ENCODE data around the gene NELL2.
"Not testable (repeated sequence)": the region's sequence is repeated elsewhere in the genome, so short reads cannot be mapped to it uniquely, and the experiment has no call there.

Gene NELL2

DNA sequence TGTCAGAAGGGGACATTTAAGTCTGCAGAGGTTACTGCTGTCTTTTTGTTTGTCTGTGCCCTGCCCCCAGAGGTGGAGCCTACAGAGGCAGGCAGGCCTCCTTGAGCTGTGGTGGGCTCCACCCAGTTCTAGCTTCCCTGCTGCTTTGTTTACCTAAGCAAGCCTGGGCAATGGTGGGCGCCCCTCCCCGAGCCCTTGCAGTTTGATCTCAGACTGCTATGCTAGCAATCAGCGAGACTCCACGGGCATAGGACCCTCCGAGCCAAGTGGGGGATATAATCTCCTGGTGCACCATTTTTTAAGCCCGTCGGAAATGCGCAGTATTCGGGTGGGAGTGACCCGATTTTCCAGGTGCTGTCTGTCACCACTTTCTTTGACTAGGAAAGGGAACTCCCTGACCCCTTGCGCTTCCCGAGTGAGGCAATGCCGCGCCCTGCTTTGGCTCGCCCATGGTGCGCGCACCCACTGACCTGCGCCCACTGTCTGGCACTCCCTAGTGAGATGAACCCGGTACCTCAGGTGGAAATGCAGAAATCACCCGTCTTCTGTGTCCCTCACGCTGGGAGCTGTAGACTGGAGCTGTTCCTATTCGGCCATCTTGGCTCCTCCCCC is 189.2 kb downstream of the NELL2 start:
- not testable (repeated sequence) for DNase-seq (ENCODE audit: low spot score)

DNA sequence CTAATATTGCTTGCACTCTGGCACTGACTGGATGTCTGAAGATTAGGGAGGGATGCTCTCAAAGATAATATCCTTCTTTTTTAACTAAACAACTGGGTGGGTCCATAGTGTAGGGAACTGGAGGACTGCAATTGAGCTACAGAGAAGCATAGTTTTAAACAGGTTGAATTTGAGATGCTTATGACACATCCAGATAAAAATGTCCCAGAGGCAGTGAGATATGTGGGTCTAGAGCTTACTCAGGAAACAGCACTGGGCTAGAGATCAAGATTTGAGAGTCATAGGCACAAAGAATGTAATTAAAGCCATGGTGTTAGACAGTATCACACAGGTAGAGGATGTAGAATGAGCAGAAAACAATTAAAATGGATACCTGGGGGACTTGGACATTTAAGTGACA is 198.4 kb downstream of the NELL2 start:
- DNase-seq (ENCODE audit: low spot score) = no peak

DNA sequence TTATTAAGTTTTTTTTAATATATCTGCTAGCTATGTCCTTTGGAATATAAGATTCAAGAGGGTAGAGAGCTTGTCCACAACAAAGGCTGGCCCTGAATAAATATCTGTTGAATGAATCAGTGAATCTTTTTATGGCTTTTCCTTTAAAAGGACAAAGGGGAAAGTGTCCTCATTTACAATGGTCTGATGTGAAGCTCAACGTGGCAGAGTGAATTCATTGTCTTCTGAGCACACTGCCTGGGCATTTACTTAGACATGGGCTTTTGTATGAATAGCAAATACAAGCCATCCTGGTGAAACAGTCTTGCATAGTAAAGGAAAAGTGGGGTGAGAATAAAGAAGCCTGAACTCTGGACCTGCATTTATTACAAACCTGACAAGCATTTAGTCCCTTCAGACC is 201.2 kb downstream of the NELL2 start:
- no peak for DNase-seq (ENCODE audit: low spot score)

DNA sequence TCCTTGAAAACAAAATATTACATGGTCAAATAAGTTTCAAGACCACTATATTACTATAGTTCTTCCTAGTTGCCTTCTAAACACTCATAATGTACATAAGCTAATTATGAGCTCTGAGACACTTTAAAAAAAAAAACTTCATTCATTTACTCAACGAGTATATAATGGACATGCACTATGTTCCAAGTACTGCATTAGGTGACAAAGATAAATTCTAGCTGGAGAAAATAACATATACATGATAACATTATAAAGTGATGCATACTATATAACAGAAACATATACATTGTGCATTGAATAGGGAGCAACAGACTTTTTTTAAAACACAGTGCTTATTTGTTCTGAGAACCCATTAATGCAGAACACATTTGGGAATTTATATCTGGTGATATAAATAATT is 202.3 kb downstream of the NELL2 start:
- DNase-seq (ENCODE audit: low spot score) = no peak

DNA sequence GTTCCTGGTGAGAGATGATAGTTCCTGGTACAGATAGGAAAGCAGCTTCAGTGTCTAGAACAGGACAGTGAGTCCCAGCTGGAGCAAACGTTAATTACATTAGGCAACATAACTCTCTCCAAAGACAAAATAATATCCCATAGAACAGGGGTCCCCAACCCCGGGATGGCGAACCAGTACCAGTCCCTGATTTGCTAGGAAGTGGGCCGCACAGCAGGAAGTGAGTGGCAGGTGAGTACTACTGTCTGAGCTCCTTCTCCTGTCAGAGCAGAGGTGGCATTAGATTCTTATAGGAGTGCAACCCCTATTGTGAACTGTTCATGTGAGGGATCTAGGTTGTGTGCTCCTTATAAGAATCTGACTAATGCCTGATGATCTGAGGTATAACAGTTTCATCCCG is 204.1 kb downstream of the NELL2 start:
- no peak for DNase-seq (ENCODE audit: low spot score)

DNA sequence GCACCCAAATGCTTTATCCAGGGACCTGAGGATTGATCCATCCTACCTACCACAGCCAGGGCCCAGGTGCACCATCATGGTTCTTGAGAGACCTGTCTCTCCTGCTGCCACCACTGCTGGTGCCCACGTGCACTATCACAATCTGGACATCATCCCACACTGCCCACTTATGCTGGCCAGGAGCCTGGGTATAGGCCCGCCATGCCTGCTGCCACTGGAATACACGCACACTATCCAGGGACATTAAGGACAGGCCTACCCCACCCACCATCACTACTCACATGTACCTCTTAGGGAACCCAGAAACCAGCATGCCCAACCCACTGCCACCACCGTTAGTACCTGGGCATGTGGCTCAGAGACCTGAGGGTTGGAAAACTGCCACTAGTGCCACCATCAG is 207.7 kb downstream of the NELL2 start:
- no peak for DNase-seq (ENCODE audit: low spot score)

DNA sequence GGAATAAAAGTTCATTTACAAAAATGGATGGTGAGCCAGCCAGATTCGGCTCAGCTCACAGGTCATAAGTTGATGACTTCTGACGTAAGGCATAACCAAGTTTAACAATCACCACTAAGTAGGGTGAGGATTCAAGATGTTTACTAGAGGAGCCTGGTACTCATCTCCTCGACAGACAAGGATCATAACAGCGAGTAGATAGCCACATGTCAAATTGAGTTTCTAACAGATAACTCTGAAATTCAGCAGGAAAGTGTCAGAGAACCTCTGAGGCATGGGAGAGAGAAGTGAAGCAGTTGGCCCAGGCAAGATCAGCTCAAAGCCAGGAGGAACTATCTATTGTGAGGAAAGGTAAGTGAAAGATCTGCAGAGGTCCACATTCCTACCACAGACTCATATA is 208.7 kb downstream of the NELL2 start:
- no peak for DNase-seq (ENCODE audit: low spot score)

DNA sequence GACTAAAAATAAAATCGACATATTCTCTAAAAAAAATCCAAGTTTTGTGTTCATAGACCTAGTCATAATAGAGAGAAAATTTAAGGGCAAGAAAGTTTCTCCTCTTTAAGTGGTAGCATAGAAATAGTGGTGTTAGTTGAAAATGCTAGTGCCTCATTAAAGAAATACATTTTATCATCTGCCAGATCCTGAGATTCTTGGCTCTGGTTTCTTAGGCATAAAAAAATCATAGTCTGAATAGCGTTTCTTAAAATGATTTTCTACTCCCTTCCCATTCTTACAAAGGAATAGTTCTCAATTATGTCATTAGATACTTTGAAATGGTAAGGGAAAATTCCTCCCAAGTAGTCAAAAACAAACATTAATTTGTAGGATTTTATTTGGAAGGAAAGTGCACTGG is 212.8 kb downstream of the NELL2 start:
- no peak for DNase-seq (ENCODE audit: low spot score)

DNA sequence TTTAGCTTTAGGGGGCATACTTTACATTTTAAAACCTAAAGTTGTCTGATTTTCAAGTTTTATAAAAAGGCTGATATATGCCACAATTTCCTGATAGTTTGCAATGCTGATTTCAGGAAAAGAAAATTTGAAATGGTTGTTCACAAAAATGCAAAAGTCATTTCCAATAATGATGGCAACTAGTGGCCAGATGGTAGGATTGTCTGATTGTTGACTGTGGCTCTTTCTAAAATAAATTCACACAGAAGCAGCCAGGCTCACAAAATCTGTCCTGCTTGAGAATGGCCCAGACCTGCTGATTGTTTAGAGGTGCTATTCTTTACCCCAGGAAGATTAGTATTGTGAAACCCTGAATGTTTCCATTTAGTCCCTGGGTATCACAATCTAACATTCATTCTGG is 220.3 kb downstream of the NELL2 start:
- DNase-seq (ENCODE audit: low spot score) = no peak

DNA sequence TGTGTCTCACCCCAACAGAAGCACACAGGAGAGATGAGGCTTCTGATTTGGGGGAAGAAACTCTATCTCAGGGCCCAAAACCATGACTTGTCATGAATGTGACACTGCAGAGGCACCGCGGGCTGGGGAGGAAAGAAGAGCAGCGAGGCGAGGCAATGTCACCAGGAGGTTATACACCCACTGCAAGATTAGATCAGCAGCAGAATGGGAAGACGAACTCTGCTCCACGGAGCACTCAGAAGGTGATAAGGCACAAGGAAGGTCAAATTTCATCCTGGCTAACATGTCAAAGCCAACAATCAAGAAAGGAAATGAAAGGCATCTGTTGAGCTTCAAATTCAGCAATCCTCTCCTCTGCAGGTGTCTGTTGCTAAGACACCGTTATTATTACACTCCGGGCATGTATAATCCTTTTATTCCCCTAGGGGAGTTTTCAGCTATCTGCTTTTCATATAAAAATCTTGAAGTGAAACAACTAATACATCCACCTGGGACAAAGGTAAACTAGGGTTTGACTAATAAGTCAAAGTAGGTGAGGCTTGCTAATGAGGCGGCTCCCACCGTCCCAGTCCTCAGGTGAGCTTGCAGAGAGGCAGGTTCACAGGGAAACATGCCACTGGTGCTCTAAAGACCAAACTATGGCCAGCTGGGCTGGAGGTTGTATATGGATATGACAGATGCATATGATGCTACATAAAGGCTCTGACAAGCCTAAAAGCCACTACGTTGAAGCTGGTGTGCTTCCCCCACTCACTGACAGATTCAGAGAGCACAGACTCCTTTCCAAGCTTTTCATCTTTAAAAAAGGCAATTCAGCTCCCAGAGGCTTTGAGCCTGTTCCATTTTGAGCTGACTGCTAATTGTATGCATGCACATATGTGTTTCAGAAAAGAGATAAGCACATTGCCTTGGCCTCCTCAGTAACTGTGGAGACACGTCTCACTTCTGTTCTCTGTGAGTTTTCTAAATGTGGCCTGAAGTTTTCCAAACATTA is 221.2 kb downstream of the NELL2 start:
- DNase-seq (ENCODE audit: low spot score) = no peak

DNA sequence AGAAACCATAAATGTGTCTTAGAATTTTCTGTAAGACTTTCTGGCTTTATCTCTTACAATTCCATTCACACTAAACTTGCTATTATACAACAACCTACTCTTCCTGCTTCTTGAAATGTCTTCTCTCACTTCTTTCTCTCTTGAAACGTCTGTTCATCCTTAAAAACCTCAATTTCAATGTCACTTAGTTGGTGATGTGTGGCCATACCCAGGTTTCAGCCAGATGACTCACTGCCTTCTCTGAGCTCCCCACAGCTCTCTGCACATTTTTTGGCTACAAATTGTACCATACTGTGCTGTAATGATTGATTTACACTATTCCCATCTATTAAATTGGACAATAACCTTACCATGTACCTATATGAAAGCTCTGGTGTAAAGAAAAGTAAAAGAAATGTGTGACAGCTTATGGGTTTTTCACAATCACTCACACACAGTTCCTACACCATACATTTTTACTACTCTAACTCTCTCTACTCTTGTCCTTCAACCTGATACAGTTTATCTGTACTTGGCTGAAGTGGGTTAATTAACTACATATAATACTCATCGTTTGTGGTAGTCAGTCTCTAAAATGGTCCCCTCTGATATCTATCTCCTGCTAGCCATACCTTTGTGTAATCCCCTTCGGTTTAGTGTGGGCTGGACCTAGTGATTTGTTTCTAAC is 222.1 kb downstream of the NELL2 start:
- no peak for DNase-seq (ENCODE audit: low spot score)

DNA sequence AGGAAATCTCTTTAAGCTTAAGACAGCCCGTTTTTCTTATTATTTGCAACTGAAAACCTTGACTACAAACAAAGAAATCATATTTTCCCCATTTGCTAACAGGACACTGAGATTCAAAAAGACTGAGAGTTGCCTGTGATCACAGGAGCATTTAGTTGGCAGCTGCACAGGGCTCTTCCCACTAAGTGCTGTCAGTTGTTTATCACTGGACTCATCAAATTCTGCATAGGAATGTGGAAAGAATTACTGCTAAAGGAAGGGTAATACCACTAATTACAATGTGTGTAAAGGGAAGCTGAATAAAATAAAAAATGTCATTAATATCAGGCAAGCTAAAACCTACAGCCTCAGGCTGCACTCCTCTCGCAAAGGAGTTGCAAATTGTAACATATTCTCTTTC is 226.4 kb downstream of the NELL2 start:
- DNase-seq (ENCODE audit: low spot score) = no peak

DNA sequence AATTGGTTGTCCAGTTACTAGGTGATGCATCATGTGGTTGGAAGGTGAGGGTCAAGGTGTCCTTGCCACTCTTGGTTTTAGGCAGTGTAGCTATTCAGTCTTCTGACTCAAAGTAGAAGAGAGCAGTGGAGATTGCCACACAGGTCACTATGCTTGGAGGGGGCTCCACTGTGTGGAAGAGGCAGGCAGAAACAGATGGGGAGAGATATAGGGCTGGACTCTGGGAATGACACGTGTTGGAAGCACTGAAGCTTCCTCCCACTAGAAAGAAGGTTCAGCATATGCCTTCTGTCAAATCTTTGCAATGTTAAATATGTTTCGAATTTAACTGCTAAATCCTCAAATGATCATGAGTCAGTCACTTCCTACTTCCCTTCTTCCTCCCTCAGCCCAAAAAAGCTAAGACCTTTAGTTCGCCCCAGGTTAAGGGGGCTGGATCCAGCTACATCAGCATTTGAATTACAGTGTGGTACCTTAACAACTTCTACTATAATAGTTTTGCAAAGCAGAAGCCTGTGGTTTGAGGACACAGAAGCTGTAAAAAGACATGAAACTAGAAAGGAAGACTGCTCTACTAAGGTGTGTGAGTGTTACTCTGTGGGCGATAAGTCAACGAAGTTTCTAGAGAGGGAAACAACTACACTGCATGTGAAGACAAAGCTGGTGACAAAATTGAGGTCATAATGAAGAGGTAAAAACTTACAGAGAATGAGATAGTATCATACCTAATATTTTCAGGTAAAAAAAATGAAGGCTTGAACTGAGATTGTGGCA is 228.0 kb downstream of the NELL2 start:
- DNase-seq (ENCODE audit: low spot score) = no peak

DNA sequence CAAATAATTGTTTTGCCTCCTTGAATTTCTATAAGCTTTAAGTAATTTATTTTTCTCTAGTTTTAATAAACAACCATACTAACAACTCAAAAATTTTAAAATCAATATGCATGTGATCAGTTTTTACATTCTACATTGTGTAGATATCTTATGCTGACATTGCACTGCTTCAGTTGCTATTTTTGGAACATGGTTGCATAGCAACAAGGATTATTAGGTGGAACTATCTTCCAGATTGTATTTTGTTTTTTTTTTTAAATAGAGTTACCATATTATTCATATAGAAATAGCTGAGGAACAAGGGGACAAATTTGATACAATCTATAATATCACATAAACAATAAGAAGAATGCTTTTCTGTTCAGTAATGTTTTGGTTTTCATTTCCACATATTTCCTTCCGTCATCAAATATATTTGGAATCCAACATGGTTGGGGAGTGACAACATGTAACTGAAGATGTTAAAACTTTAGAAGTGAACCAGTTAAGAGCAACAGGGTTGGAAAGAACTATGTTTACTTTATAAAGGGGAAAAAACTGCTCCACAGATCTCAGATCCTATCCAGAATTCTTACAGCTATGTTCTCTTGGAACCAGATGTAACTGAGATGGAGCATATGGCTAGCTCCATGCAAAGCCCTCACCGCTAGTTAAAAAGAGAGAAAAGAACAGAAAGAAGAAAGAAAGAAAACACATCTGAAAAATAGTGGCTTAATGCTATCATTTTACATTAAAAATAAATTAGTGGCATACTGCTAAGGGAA is 235.5 kb downstream of the NELL2 start:
- DNase-seq (ENCODE audit: low spot score) = no peak

DNA sequence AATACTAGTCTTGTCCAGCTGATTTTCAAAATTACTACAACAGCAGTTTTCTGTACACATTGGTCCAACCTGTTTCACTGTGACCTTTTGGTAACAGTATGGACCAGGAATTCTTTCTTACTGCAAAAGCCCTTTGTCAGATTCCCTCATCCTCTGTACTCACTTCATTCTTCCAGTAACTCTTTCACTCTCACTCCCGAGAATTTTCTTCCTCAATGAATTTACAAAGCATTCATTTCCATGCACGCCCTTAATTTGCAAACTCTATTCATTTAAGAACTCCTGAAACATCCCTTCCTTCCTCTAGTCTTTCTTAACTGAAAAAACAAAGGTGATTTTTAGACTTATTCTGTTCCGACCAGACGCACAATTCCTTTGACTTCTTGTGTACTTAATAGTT is 238.2 kb downstream of the NELL2 start:
- DNase-seq (ENCODE audit: low spot score) = no peak

DNA sequence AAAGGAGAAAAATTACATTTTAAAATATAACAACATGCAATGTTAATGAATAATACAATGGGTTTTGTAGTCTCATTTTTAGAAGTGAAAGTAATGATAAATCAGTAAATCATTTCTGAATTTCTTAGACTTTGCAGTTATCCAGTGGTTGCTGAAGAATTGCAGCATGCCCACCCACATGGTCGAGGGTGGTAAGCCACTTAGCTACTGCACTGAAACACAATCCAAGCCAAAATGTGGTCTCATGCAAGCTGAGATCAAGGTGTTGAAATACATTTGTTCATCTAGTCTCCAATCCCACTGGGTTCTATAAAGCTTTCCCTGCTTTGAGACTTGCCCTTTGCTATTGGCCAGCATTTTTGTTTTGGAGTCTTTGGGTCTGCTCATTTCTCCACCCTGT is 247.9 kb downstream of the NELL2 start:
- DNase-seq (ENCODE audit: low spot score) = no peak

DNA sequence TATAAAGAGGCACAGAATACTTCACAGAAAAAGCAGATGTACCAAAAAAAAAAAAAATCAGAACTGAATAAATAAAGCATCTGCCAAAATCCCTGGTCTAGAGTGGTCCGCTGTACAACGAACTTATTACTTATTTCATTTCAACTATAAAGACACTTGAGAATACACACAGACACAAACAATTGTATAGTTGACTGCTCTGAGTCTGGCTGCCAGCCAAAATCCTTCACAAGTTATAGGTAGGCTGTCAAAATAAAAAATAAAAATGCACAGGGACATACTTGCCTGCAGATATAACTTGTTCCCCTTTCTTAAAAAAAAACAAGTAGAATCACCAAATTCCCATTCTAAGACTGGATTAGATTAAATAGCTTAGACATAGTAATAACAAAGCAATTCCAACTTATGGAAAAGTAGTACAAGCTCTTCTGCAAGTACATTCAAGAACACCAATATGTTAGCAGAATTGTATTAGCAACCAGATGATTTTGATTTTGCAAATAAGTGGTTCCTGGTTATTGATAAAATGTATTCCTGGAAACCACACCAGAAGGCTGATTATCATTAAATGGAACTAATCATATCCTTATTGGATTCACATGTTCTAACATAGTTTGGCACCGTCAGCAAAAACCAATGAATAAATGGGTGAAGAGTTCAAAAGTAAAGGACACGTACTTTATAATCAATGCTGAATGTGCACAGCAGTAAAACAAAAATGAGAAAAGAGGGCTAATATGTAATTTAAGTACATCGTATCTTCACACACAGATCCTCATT is 248.5 kb downstream of the NELL2 start:
- DNase-seq (ENCODE audit: low spot score) = no peak

DNA sequence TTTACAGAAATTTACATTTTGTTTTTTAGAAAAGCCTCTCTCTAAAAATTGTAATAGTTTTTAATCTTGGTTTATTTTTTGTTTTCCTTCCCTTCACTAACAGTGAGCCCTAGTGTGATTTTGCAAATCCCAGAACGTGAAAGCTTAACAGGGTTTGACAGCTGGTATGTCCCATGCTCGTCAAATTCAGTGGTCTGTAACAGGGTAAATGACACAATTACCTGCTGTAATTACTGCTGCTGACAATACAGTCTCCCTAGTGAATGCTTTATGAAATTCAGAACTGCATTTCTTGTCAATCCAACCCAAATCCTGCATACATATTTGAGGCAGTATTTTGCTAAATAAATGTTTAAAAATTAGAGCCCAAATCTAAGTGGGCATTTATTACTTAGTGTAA is 249.2 kb downstream of the NELL2 start:
- DNase-seq (ENCODE audit: low spot score) = no peak

DNA sequence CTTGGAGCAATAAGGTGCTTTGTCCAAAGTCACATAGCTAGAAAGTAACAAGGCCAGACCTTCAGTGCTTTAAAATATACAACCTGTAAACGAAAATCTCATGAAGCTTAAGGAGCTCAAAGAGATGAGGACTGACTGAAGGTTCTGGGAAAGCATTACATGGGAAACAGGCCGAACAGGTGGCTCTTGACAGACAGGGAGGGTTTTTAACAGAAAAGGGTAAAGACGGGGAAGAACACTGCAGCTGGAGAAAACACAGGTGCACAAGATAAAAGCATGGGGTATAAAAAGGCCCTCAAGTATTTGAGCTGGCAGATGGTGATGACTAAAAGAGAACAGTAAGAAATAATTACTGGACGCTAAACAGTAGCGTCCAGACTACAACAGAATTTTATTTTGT is 257.2 kb downstream of the NELL2 start:
- DNase-seq (ENCODE audit: low spot score) = no peak

DNA sequence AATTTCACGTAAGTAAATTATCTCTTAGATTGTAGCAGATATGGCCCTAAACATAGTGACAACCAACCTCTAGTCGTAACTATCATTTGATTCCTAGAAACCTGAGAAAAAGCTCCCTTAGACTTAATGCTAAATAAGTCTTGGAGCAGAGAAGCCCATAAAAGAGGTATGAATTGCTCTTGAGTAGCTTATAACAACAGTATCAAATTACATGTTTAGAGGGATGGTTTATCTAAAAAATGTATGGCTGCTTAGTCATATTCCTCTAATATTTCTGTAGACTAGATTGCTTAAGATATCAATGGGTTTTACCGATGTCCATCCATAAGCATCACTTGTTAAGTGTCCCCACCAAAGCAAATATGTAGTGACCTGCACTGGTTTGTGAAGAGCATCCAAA is 259.7 kb downstream of the NELL2 start:
- no peak for DNase-seq (ENCODE audit: low spot score)

DNA sequence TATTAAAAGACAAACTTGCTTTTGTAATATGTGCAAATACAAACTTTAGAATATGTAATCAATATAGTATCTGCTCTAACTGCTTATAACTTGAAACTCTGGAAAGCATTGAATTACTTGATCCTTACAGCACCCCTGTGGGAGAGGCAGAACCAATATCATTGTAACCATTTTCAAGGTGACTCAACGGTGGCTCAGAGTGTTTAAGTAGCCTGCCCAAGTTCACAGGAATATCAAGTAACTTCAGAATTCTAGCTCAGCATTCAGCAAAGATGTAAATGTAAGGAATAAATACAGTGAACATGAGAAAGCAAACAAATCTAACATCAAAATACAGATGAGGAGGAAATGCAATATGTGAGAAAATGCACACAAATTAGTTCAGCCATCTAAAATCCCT is 264.6 kb downstream of the NELL2 start:
- DNase-seq (ENCODE audit: low spot score) = no peak

Data from HuH-7.5 (cell line).